Adipocyte (in vitro differentiated cells): ENCODE measurements around the gene CCDC9.
A peak's percentile ranks its signal among the peaks of the same experiment; 100 is the strongest.
"Not testable (repeated sequence)": the region's sequence is repeated elsewhere in the genome, so short reads cannot be mapped to it uniquely, and the experiment has no call there.

Source experiments
- DNase-seq: peaks from one replicate; pipeline ENCODE4 v3.0.0-alpha.2; 2015; ENCODE audit warnings: low read depth
- H3K27me3 ChIP-seq: replicated peaks from 2 replicates; pipeline ENCODE4 v1.7.0; 2013; ENCODE audit warnings: mild to moderate bottlenecking, low read length, moderate library complexity; ENCODE audit not compliant: control insufficient read depth, insufficient read depth
- H3K36me3 ChIP-seq: 2 replicates; pipeline ENCODE4 v1.7.0; 2013; ENCODE audit warnings: low read length, mild to moderate bottlenecking, moderate library complexity; ENCODE audit not compliant: control insufficient read depth, insufficient read depth, severe bottlenecking
- H3K4me1 ChIP-seq: 2 replicates; pipeline ENCODE4 v1.7.0; 2013; ENCODE audit warnings: mild to moderate bottlenecking, low read length, moderate library complexity; ENCODE audit not compliant: control insufficient read depth, insufficient read depth
- H3K4me3 ChIP-seq: 2 replicates; pipeline ENCODE4 v1.7.0; 2013; ENCODE audit warnings: mild to moderate bottlenecking, low read length, moderate library complexity
- H3K9ac ChIP-seq: 2 replicates; pipeline ENCODE4 v1.7.0; 2013; ENCODE audit warnings: mild to moderate bottlenecking, low read length, moderate library complexity
- H3K9me3 ChIP-seq: 2 replicates; pipeline ENCODE4 v1.7.0; 2013; ENCODE audit warnings: mild to moderate bottlenecking, low read length, moderate library complexity; ENCODE audit not compliant: control insufficient read depth

CCDC9 gene

GRCh38 chr19:47268028-47268427, 11.7 kb downstream of the CCDC9 start:
- no peak for DNase-seq
- H3K4me1 ChIP-seq = peaks cover 6% of the 10 kb centered on the region
- no peak overlapping the region for H3K4me3 ChIP-seq
- no peaks in the 10 kb centered on the region for H3K9me3 ChIP-seq
- no peak overlapping the region for H3K9ac ChIP-seq
- peaks cover 52% of the 10 kb centered on the region for H3K36me3 ChIP-seq
- H3K27me3 ChIP-seq = no peaks in the 10 kb centered on the region

- no peaks in the 10 kb centered on the region for H3K27me3 ChIP-seq
- no peak overlapping the region for H3K4me3 ChIP-seq
- no peak for DNase-seq
- H3K9ac ChIP-seq = no peak overlapping the region
- H3K9me3 ChIP-seq = no peaks in the 10 kb centered on the region
- H3K4me1 ChIP-seq = peaks cover 9% of the 10 kb centered on the region
- H3K36me3 ChIP-seq = peaks cover 43% of the 10 kb centered on the region
Observed at GRCh38 chr19:47269596-47269995, 13.3 kb downstream of the CCDC9 start.

GRCh38 chr19:47270408-47270807, 14.1 kb downstream of the CCDC9 start:
- Histone ChIP-seq H3K4me3 (no peak overlapping the region), H3K9ac (no peak overlapping the region), H3K9me3 (no peaks in the 10 kb centered on the region), H3K36me3 (peaks cover 35% of the 10 kb centered on the region), H3K27me3 (no peaks in the 10 kb centered on the region), H3K4me1 (peaks cover 13% of the 10 kb centered on the region)
- no peak for DNase-seq

- no peak overlapping the region for H3K9ac ChIP-seq
- no peaks in the 10 kb centered on the region for H3K27me3 ChIP-seq
- H3K9me3 ChIP-seq = no peaks in the 10 kb centered on the region
- DNase-seq = no peak
- H3K4me3 ChIP-seq = no peak overlapping the region
- peaks cover 24% of the 10 kb centered on the region for H3K36me3 ChIP-seq
- H3K4me1 ChIP-seq = peaks cover 25% of the 10 kb centered on the region
Observed at GRCh38 chr19:47271949-47272348, 15.6 kb downstream of the CCDC9 start.

GRCh38 chr19:47272448-47273312, 16.4 kb downstream of the CCDC9 start:
- no peak for DNase-seq
- Histone ChIP-seq H3K9me3 (no peaks in the 10 kb centered on the region), H3K36me3 (peaks cover 20% of the 10 kb centered on the region), H3K4me3 (peak overlapping the region; percentile 94), H3K9ac (peak overlapping the region; percentile 98), H3K4me1 (peaks cover 28% of the 10 kb centered on the region), H3K27me3 (no peaks in the 10 kb centered on the region)

GRCh38 chr19:47273313-47274070, 17.2 kb downstream of the CCDC9 start:
- DNase-seq = peak; percentile 96
- no peaks in the 10 kb centered on the region for H3K27me3 ChIP-seq
- H3K4me1 ChIP-seq = peaks cover 31% of the 10 kb centered on the region
- peaks cover 17% of the 10 kb centered on the region for H3K36me3 ChIP-seq
- peak overlapping the region; percentile 98 for H3K9ac ChIP-seq
- H3K4me3 ChIP-seq = peak overlapping the region; percentile 94
- no peaks in the 10 kb centered on the region for H3K9me3 ChIP-seq

- peak; percentile 98 for DNase-seq
Observed at GRCh38 chr19:47274071-47274890, 18.0 kb downstream of the CCDC9 start, which contains the start of gene INAFM1. INAFM1 (plus strand) TSS chr19:47274885; CDS start chr19:47274920, 35 bp downstream.

GRCh38 chr19:47274891-47275761, 18.8 kb downstream of the CCDC9 start:
- H3K9ac ChIP-seq = peak overlapping the region; percentile 83
- H3K4me1 ChIP-seq = peaks cover 31% of the 10 kb centered on the region
- DNase-seq = no peak
- H3K27me3 ChIP-seq = no peaks in the 10 kb centered on the region
- peaks cover 13% of the 10 kb centered on the region for H3K36me3 ChIP-seq
- no peaks in the 10 kb centered on the region for H3K9me3 ChIP-seq
- H3K4me3 ChIP-seq = peak overlapping the region; percentile 79

More at GRCh38 chr19:47274071-47274890, 18.0 kb downstream of the CCDC9 start, which contains the start of gene INAFM1:
- peaks cover 31% of the 10 kb centered on the region for H3K4me1 ChIP-seq
- peaks cover 13% of the 10 kb centered on the region for H3K36me3 ChIP-seq
- no peaks in the 10 kb centered on the region for H3K9me3 ChIP-seq
- peak within 1 kb of the TSS; percentile 98 for H3K9ac ChIP-seq
- no peaks in the 10 kb centered on the region for H3K27me3 ChIP-seq
- peak within 1 kb of the TSS; percentile 94 for H3K4me3 ChIP-seq

- no peak for DNase-seq
- Histone ChIP-seq H3K36me3 (peaks cover 5% of the 10 kb centered on the region), H3K9ac (peak overlapping the region; percentile 83), H3K9me3 (no peaks in the 10 kb centered on the region), H3K4me1 (peaks cover 31% of the 10 kb centered on the region), H3K4me3 (peak overlapping the region; percentile 79), H3K27me3 (no peaks in the 10 kb centered on the region)
Observed at GRCh38 chr19:47275791-47276461, 19.6 kb downstream of the CCDC9 start.

GRCh38 chr19:47276513-47276912, 20.2 kb downstream of the CCDC9 start:
- not testable (repeated sequence) for H3K9me3 ChIP-seq, DNase-seq, H3K27me3 ChIP-seq, H3K36me3 ChIP-seq
- peak overlapping the region; percentile 7 for H3K4me3 ChIP-seq
- peak overlapping the region; percentile 83 for H3K9ac ChIP-seq
- peaks cover 31% of the 10 kb centered on the region for H3K4me1 ChIP-seq
